Endothelial cell (in vitro differentiated cells): ENCODE measurements around the gene GJC3. TPM values are rescaled to one million over a fixed set of nuclear protein-coding genes. Genes with fewer than 3 reads are reported as not detected.

Source experiments
- DNase-seq: peaks from one replicate; pipeline ENCODE4 v3.0.0; 2021; ENCODE audit warnings: low spot score
- H3K27ac Mint-ChIP-seq: one replicate; pipeline ENCODE4 v1.8.0; 2021; ENCODE audit warnings: mixed read lengths, inconsistent platforms; ENCODE audit not compliant: unreplicated experiment
- H3K27me3 Mint-ChIP-seq: one replicate; pipeline ENCODE4 v1.8.0; 2021; ENCODE audit warnings: mild to moderate bottlenecking, moderate library complexity, mixed read lengths, inconsistent platforms; ENCODE audit not compliant: unreplicated experiment
- H3K36me3 Mint-ChIP-seq: one replicate; pipeline ENCODE4 v1.8.0; 2021; ENCODE audit warnings: mild to moderate bottlenecking, low read depth, mixed read lengths, inconsistent platforms; ENCODE audit not compliant: unreplicated experiment
- H3K4me1 Mint-ChIP-seq: one replicate; pipeline ENCODE4 v1.8.0; 2021; ENCODE audit warnings: mild to moderate bottlenecking, mixed read lengths, inconsistent platforms; ENCODE audit not compliant: unreplicated experiment
- H3K4me3 Mint-ChIP-seq: one replicate; pipeline ENCODE4 v1.8.0; 2021; ENCODE audit warnings: mild to moderate bottlenecking, mixed read lengths, inconsistent platforms; ENCODE audit not compliant: unreplicated experiment
- H3K9me3 Mint-ChIP-seq: one replicate; pipeline ENCODE4 v1.8.0; 2021; ENCODE audit warnings: mixed read lengths, inconsistent platforms; ENCODE audit not compliant: unreplicated experiment
- total RNA-seq: library from RNA; stranded (reverse); fragmentation: NEBNext Ultra II Directional; extraction: Animal tissue kit (Norgen Biotek cat#: 25700); gene quantifications from one replicate; pipeline ENCODE4 v1.2.1, GENCODE V29; 2021; ENCODE audit not compliant: unreplicated experiment
- TF ChIP-seq, protein P1 (sequence below): fragments of 200-600 bp; sonication (generic); IDR thresholded peaks from one replicate; pipeline ENCODE4 v1.5.0; 2021; ENCODE audit warnings: antibody characterized with exemption; ENCODE audit not compliant: unreplicated experiment

Gene GJC3
- total RNA-seq, 1 donor from 2014 or later: 1.8 TPM

DNA sequence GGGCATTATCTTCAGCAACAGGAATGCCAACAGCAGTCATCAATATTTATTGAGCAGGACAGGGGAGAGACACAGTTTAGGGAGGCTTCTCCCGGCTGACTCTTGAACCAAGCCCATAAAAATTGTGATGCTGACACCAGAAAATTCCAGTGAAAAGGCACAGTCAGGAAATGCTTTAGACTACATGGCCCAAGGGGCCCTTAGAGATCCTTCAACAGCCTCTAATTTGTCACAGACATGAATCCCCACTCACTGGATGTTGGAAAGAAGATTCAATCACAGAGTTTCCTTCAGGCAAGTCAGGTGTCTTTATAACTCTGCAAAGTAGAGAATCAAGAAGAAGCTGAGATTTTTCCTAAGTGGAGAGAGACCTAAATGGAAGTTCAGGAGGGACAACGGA lies 1.2 kb downstream of the GJC3 start:
- Mint-ChIP-seq H3K4me1 (peaks cover 24% of the 10 kb centered on the region), H3K27me3 (no peaks in the 10 kb centered on the region), H3K27ac (peak overlapping the region; percentile 6), H3K9me3 (no peaks in the 10 kb centered on the region), H3K4me3 (no peak overlapping the region), H3K36me3 (peaks cover under 1% of the 10 kb centered on the region)
- no peak for DNase-seq
- TF ChIP-seq, protein P1, sequence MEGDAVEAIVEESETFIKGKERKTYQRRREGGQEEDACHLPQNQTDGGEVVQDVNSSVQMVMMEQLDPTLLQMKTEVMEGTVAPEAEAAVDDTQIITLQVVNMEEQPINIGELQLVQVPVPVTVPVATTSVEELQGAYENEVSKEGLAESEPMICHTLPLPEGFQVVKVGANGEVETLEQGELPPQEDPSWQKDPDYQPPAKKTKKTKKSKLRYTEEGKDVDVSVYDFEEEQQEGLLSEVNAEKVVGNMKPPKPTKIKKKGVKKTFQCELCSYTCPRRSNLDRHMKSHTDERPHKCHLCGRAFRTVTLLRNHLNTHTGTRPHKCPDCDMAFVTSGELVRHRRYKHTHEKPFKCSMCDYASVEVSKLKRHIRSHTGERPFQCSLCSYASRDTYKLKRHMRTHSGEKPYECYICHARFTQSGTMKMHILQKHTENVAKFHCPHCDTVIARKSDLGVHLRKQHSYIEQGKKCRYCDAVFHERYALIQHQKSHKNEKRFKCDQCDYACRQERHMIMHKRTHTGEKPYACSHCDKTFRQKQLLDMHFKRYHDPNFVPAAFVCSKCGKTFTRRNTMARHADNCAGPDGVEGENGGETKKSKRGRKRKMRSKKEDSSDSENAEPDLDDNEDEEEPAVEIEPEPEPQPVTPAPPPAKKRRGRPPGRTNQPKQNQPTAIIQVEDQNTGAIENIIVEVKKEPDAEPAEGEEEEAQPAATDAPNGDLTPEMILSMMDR: no peak

DNA sequence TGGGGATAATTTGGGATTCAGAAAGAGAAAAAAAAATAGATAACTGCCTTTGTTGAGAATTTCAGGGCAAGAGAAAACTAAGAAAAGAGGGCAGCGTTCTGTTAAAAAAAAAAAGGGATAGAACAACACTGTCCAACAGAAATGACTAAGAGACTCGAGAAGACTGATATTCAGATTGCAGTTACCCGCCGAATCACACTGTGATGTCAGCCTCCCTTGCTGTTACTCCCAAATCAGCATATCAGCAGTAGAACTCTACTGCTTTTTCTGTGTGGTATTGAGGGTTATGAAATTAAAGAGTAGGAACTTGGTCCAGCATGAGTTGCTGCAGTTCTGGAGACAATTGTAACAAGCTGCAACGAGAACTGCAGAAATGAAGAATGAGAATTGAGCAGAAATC lies 1.9 kb downstream of the GJC3 start:
- DNase-seq: no peak
- Mint-ChIP-seq H3K4me1 (peaks cover 24% of the 10 kb centered on the region), H3K27ac (no peak overlapping the region), H3K36me3 (peaks cover 5% of the 10 kb centered on the region), H3K4me3 (no peak overlapping the region), H3K27me3 (no peaks in the 10 kb centered on the region), H3K9me3 (no peaks in the 10 kb centered on the region)
- TF ChIP-seq, protein P1: no peak

DNA sequence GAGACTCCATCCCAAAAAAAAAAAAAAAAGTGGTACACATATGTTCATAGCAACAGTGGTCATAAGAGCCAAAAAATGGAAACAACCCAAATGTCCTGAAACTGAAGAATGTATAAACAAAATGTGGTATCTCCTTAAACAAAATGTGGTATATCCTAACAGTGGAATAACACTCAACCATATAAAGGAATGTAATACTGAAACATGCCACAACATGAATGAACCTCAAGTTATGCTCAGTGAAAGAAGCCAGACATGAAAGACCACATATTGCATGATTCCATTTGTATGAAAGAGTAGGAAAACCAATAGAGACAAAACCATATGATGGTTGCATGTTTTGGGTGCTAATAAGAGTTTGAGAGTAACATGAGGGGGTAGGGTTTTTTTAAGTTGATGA lies 3.1 kb downstream of the GJC3 start:
- TF ChIP-seq, protein P1: no peak
- DNase-seq: no peak
- H3K9me3 Mint-ChIP-seq: no peaks in the 10 kb centered on the region
- H3K36me3 Mint-ChIP-seq: peaks cover 13% of the 10 kb centered on the region
- H3K27ac Mint-ChIP-seq: no peak overlapping the region
- no peaks in the 10 kb centered on the region for H3K27me3 Mint-ChIP-seq
- H3K4me1 Mint-ChIP-seq: peaks cover 24% of the 10 kb centered on the region
- no peak overlapping the region for H3K4me3 Mint-ChIP-seq

DNA sequence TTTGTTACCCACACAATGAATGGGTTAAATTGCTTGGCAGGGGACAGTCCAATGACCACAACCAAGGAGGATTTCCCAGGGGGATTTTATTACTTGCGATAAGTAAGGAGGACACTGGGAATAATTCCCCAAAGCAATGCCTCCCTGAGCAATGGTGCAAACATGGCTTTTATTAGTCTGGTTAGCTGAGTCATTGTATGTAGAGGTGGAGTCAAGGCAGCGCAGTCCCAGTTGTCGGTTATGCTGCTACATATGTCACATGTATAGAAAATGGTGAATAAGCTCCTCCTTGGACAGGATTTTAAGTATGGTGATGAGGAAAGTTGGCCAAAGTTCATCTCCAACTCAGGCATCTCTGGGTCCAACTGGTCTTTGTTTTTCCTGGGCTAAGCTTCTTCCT lies 6.2 kb downstream of the GJC3 start:
- H3K4me3 Mint-ChIP-seq: no peak overlapping the region
- DNase-seq: no peak
- TF ChIP-seq, protein P1: no peak
- H3K36me3 Mint-ChIP-seq: peaks cover 20% of the 10 kb centered on the region
- peaks cover 3% of the 10 kb centered on the region for H3K27me3 Mint-ChIP-seq
- H3K4me1 Mint-ChIP-seq: peaks cover 7% of the 10 kb centered on the region
- H3K9me3 Mint-ChIP-seq: peaks cover 4% of the 10 kb centered on the region
- H3K27ac Mint-ChIP-seq: no peak overlapping the region

DNA sequence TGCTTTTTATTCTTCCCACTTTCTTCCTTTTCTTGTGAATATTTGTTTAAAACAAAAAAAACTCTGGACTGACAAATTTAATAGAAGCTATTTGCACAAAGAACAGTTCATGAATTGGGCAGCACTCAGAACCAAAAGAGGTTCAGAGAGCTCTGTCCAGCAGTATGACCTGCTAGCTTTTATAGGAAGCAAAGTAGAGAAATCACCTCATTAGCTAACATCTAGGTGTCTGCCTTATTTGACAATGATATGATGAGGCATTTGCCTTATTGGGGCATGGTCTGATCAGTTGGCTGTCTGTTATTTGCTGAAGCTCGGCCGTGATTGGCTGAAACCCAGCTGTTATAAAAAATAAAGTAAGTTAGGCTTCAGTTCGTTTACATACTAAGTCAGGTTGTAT lies 9.3 kb downstream of the GJC3 start:
- no peak overlapping the region for H3K27ac Mint-ChIP-seq
- DNase-seq: no peak
- peaks cover 6% of the 10 kb centered on the region for H3K27me3 Mint-ChIP-seq
- H3K4me1 Mint-ChIP-seq: peaks cover 6% of the 10 kb centered on the region
- TF ChIP-seq, protein P1: no peak
- peak overlapping the region; percentile 88 for H3K4me3 Mint-ChIP-seq
- H3K36me3 Mint-ChIP-seq: peaks cover 20% of the 10 kb centered on the region
- H3K9me3 Mint-ChIP-seq: peaks cover 4% of the 10 kb centered on the region
